ENCODE results near the gene PNPLA7.

GRCh38 chr9:137462396-137462985 is 87.7 kb downstream of the PNPLA7 start:
- no peak for TF ChIP-seq JUN (CRISPR knock-in tag; IDR thresholded peaks at IDR 0.05)
- TF ChIP-seq ZNF138 (CRISPR knock-in tag; conservative IDR thresholded peaks at IDR 0.05), result no peak
- no peak for TF ChIP-seq ZNF512 (CRISPR knock-in tag; IDR thresholded peaks at IDR 0.05; ENCODE audit: borderline replicate concordance)
- TF ChIP-seq SP1 (CRISPR knock-in tag; conservative IDR thresholded peaks at IDR 0.05), result no peak
- TF ChIP-seq TEAD1 (CRISPR knock-in tag; IDR thresholded peaks at IDR 0.05), result no peak
- no peak for TF ChIP-seq CTCF (IDR thresholded peaks at IDR 0.05)
- no peak for TF ChIP-seq GRHL2 (CRISPR knock-in tag; IDR thresholded peaks at IDR 0.05; ENCODE audit: insufficient replicate concordance, severe bottlenecking)
- no peak for TF ChIP-seq NFYB (CRISPR knock-in tag; conservative IDR thresholded peaks at IDR 0.05; ENCODE audit: low read depth)
- no peak for TF ChIP-seq ZNF232 (CRISPR knock-in tag; IDR thresholded peaks at IDR 0.05)
